HG03520 (cell line): ENCODE data around the gene KCTD7.
A peak's percentile ranks its signal among the peaks of the same experiment; 100 is the strongest.
"Not testable (repeated sequence)": the region's sequence is repeated elsewhere in the genome, so short reads cannot be mapped to it uniquely, and the experiment has no call there.

ENCODE experiments used
- ATAC-seq: cut with Tn5 transposase; IDR thresholded peaks from one replicate; pipeline ENCODE4 v1.9.1; 2021; ENCODE audit warnings: mild to moderate bottlenecking, moderate library complexity; ENCODE audit not compliant: unreplicated experiment

KCTD7 gene

DNA sequence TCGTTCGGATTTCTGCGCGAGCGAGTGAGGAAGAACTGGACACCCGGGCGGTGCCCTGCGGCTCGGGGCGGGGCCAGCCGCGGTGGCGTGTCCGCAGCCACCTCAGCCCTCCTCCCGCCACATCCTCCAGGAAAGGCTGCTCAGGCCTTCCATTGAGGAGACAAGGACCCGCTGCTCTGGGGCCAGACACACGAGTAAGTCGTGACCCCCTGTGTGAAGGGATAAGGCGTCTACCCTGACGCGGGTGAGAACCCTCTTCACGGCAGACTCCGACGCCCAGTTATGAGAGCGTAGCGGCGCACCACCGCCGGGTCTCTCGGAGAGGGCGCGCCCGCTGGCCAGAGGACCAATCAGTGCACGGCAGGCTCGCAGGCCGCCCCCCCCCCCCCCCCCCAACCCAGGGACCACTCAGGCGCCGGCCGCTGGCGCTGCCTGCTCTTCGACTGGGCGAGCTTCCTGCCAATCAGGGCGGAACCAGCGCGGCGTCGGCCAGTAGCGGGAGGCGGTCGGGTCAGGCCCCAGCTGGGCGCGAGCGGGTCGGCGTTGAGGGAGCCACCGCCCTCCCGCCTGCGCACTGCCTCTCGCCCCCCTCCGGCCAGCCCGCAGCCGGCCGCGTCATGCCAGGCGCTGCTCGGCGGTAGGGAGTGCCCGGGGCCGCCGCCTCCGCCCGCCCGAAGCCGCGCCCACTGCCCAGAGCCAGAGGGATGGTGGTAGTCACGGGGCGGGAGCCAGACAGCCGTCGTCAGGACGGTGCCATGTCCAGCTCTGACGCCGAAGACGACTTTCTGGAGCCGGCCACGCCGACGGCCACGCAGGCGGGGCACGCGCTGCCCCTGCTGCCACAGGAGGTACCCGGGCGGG lies at the start of gene KCTD7:
Gene KCTD7 (plus strand): TSS at position 521 of the 861 bp plus-strand sequence. CDS start 184 bp downstream, at position 705.
- ATAC-seq = peak; percentile 92

DNA sequence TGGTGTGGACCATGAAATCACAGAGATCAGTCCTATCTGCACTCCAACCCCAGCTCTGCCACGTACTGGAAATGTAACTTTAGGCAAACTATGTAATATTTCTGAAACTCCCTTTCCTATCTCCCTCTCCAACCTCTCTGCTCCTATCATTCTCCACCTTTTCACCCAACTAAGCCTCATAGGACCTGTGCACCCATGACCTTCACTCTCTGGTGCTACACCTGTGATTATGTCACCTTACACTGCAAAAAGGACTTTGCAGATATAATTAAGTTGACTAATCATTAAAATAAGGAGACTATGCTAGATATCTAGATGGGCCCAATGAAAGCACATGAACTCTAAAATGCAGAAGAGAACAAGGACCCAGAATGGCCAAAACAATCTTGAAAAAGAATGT lies 48.3 kb upstream of the KCTD7 start:
- not testable (repeated sequence) for ATAC-seq

DNA sequence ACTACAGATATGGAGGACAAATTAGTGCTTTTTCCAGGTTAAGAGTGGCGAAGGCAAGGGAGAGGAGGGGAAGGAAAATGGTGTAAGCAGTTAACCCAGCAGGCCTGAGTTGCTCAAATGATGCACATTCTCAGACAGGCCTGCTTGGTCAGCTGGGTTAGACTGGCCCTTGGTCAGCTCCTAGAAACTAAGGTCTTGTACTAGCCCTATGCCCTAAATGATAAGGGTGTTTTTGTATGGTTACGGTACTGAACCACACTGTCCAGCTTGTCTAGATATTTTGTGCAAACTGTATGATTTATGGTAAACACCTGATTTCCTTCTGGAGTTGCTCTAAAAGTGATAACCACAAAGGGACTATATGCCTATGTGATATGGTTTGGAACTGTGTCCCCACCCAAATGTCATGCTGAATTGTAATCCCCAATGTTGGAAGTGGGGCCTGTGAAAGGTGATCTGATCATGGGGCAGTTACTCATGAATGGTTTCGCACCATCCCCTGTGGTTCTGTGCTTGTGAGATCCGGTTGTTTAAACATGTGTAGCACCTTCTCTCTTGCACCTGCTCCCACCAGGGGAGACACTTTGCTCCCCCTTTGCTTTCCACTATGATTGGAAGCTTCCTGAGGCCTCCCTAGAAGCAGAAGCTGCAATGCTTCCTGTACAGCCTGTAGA lies 45.7 kb upstream of the KCTD7 start:
- not testable (repeated sequence) for ATAC-seq

DNA sequence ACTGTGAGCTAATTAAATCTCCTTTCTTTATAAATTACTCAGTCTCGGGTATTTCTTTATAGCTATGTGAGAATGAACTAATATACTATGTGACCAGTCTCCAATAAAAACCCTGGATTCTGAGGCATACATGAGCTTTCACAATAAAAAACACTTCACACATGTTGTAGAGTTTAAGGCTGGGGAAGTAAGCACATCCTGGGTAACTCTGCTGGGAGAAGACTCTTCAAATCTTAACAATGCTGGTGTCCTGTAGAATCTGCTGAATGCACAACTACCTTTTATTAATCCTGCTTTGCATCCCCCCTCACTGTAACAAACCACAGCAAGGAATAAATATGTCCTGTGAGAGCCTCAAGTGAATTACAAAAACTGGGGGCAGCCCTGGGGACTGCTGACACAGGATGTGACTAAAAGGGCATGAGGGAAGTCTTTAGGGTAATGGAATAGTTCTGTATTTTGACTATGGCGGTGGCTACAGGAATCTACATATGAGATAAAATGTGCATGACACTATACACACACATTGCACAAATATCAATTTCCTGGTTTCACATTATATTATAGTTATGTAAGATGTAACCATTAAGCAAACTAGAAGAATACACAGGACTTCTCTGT lies 45.1 kb upstream of the KCTD7 start:
- ATAC-seq = no peak

DNA sequence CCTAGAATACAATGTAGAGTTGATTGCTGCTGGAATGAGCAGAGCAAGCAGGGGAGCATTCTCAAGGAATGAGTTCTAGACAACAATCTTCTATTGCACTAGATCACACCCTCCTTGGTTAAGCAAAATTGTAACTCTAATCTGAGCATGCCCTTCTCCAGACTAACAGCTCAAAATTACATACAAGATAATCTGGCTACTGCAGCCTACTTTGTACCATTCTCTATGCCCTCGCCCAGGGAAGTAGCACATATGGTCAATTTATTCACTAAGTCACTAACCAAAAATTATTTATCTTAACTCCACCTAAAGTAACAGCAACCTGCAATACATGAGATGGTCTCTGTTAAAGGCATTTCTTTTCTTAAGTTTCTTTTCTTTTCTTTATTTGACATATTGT lies 42.5 kb upstream of the KCTD7 start:
- ATAC-seq = no peak

DNA sequence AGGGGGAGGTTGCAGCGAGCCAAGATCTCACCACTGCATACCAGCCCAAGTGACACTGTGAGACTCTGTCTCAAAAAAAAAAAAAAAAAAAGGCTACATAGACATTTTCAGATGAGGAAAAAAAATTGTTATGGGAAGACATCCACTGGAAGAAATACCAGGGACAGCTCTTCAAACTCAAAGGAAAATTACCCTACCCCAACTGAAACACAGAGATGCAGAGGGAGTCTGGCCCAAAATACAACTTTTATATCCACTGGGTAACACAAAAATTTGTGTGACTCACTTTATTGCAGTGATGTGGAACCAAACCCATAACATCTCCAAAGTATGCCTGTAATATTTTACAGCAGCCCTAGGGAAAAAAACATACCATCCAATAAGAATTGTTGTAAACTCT lies 40.5 kb upstream of the KCTD7 start:
- ATAC-seq = not testable (repeated sequence)

DNA sequence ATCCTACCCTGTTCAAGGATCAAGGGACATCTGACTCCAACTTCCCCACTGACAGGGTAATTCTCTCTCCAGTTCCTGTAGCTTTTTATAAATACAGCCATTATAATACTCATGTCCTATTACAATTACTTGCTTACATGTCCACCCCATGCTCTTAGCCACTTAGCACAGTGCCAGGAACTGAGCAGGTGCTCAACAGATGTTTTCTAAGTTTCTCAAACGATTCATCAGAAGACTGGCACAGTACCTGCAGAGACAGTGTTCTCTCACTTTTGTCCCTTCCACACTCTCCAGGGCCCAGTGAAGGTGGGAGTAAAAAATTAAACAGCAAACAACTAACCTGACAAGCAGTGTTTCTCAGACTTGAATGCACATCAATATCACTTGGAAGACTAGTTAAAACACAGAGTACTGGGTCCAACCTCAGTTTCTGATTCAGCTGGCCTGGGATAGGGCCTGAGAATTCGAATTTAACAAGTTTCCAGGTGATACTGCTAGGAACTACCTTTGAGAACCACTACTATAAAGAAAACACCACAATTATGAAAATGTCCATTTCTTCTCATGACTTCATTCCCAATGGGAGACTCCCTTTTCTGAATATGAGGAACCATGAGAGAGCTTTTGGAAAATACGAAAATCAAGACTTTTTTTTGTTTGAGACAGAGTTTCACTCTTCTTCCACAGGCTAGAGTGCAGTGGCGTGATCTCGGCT lies 39.7 kb upstream of the KCTD7 start:
- ATAC-seq = not testable (repeated sequence)

DNA sequence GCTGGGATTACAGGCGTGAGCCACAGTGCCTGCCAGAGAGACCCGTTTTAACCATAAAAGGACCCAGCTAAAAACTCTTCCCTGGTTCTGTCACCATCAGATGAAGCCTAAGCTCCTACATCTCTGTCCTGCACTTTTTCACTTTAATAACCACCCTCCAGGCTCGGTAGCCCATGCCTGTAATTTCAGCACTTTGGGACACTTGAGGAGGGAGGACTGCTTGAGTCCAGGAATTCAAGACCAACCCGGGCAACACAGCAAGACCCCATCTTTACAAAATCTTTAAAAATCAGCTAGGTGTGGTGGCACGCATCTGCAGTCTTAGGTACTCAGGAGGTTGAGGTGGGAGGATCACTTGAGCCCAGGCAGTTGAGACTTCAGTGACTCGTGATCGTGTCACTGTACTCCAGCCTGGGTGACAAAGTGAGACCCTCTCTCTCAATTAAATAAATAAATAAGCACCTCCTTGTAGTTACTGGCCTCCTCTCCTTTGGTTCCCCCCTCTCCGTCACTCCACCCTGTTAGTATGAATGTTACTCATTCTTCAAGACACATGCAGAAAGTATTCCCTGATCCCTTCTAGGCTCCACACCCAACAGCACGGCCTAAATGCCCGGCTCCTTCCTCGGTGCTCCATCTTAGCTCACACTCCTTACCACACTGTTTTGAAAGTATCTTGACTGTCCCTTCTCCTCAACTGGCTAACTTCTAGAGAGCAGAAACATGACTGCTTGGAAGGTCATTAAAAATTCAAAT lies 38.2 kb upstream of the KCTD7 start:
- not testable (repeated sequence) for ATAC-seq

DNA sequence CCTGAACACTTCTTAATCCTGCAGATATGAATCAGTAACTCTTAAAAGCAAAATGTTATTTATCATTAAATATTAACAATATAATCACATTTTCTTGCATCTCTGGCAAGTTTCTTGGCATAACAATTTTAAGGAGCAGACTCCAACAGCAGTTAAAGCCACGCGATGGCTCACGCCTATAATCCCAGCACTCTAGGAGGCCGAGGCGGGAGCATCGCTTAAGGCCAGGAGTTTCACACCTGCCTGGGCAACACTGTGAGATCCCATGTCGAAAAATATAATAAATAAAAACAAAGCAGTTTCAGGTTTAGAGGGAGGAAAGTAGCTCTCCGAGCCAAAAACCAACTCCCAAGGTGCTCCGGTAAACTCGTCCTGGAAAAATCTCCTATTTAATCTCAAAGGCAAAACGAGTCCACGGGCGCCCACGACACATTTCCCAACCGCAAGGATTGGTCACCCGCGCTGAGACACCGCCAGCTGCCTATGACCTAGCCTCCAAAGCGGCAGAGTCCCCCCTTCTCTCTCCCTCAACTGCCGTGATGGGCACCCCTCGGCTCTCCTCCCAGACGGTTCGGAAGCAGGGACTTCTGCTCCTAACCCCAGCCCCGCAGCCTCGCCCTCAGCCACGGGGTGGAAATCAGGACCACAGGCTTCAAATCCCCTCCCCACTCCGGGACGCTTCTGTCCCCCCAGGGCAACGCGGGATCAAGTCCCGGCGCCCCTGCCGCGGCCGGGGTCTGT lies 37.5 kb upstream of the KCTD7 start:
- not testable (repeated sequence) for ATAC-seq

DNA sequence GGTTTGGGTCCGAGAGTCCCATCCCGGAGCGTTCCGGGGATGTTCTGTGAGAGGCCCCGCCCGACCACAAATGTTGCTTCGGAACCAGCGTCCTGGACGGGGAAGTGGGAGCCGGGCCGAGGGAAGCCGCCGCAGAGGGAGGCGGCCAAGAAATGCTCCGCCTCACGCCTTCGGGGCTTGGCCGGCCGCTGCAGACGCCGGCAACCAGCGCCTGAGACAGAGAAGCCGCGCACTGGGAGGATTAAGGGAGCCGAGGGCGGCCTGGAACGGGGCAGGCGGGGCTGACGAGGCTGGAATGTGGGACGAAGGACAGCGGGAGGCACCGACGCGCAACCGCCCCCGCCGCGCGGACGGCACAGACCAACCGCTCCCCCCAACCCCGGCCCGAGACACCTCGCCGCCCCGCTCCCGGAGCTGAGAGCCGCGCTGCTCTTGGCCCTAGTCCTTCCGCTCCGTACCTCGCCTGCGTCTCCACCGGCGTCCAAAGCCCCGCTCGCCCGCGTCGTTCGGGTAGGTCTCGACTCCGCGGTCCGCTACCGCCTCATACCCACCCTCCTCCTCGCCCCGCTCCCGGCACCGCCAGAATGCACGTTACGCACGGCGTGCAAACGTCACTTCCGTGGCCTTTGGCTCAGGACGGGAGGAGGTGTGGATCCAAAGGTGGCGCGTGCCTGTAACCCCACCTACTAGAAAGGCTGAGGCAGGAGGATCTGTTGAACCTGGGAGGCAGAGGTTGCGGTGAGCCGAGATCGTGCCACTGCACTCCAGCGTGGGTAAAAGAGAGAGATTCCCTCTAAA lies 36.7 kb upstream of the KCTD7 start:
- peak; percentile 98 for ATAC-seq

DNA sequence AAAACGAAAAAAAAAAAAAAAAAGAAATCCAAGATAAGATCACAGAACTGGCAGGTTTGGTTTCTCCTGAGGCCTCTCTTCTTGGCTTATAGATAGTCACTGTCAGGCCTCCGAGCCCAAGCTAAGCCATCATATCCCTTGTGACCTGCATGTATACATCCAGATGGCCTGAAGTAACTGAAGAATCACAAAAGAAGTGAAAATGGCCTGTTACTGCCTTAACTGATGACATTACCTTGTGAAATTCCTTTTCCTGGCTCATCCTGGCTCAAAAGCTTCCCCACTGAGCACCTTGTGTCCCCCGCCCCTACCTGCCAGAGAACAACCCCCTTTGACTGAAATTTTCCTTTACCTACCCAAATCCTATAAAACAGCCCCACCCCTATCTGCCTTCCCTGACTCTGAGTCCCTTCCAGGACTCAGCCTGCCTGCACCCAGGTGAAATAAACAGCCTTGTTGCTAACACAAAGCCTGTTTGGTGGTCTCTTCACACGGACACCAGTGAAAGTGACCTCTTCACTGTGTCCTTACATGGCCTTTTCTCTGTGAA lies 36.0 kb upstream of the KCTD7 start:
- not testable (repeated sequence) for ATAC-seq

DNA sequence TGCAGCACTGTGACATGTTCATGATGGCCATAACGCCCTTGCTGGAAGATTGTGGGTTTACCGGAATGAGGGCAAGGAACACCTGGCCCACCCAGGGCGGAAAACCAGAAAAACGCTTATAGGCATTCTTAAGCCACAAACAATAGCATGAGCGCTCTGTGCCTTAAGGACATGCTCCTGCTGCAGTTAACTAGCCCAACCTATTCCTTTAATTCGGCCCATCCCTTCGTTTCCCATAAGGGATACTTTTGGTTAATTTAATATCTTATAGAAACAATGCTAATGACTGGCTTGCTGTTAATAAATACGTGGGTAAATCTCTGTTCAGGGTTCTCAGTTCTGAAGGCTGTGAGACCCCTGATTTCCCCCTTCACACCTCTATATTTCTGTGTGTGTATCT lies 34.6 kb upstream of the KCTD7 start:
- ATAC-seq = not testable (repeated sequence)

DNA sequence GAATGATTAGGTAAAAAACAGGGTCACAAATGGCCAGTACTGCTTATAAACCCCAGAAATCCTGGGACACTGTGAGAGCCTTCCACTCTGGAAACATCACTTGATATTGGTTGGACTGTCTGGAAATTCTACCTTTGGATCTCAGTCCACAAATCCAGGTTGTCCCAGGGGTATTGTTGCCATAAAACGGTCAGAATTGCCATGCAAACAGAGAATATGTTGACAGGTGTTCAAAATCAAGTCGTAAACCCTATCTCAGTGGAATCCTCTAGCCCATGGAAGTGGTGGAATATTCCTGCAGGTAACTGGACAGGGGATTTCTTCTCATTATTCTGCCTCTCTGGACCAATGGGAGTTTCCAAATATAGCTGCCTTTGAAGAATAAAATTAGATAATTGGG lies 31.2 kb upstream of the KCTD7 start:
- ATAC-seq = no peak

DNA sequence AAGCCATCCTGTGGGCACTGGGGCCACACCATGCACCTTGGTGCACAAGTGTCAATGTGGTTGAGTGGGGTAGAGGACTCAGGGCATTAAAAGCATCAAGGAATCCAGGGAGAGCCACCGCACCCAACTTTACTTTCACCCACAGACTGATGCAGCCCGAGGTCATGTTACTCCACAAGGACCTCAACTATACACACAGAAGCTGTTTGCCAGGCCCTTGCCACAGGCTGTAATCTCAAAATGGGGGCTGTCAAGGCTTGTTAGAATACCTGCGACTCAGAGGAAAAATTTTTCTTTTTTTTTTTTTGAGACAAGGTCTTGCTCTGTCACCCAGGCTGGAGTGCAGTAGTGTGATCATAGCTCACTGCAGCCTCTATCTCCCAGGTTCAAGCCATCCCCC lies 26.5 kb upstream of the KCTD7 start:
- no peak for ATAC-seq

DNA sequence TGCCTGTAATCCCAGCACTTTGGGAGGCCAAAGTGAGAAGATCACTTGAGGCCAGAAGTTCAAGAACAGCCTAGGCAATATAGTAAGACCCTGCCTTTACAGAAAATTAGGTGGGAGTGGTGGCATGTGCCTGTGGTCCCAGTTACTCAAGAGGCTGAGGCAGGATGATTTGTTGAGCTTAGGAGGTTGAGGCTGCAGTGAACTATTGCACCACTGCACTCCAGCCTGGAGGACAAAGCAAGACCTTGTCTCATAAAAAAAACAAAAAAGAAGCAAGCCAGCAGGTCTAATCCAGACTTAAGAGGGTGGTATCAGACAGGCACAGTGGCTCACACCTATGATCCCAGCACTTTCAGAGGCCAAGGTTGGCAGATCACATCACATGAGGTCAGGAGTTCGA lies 24.5 kb upstream of the KCTD7 start:
- ATAC-seq = no peak

DNA sequence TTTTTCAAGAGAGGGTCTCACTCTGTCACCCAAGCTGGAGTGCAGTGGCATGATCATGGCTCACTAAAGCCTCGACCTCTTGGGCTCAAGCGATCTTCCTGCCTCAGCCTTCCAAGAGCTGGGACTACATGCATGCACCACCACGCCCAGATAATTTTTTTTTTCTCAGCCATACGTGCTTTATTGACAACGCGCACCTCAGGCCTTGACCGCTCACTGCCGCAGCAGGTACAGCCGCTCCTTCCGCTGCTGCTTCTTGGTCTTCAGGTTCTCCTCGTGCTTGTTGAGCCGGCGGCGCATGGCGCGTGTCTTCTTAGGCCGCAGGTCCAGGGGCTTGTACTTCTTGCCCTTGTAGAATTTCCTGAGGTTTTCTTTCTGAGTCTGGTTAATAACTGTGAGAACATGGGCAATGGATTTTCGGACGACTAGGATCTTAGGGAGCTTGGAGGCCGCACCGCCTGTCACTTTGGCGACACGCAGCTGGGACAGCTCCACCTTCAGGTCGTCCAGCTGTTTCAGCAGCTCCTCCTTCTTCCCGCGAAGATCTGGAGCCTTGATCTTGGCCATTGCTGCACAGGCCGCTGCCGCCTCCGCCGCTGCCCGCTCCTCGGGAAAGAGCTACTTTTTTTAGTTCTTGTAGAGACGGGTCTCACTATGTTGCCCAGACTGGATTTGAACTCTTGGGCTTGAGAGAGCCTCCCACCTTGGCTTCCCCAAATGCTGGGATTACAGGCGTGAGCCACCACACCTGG lies 22.0 kb upstream of the KCTD7 start:
- not testable (repeated sequence) for ATAC-seq

DNA sequence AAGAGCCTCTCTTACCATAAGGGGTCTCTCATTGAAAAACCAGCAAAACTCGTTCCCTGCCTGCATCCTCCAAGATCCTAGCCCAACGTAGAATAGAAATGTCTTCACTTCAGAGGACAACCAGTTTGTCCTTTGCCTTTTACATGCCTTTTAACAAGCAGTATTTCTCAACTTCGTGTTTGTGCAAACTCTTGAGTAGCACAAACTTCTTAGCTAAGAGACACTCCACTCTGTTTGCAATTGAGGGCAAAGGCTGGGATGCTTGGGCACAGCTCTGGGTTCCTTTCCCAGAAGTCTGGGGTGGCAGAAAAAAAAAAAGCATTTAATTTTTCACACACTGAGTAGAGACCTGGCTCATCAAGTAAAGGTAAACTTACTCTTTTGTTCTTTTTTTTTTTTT lies 19.5 kb upstream of the KCTD7 start:
- ATAC-seq = no peak

DNA sequence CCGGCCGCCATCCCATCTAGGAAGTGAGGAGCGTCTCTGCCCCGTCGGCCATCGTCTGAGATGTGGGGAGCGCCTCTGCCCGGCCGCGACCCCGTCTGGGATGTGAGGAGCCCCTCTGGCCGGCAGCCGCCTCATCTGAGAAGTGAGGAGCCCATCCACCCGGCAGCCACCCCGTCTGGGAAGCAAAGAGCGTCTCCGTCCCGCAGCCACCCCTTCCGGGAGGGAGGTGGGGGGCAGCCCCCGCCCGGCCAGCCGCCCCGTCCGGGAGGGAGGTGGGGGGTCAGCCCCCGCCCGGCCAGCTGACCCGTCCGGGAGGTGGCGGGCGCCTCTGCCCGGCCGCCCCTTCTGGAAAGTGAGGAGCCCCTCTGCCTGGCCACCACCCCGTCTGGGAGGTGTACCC lies 14.1 kb upstream of the KCTD7 start:
- ATAC-seq = not testable (repeated sequence)
